HG03135 (cell line): Measurements from ENCODE around the gene ANKRD40CL.
"Not testable (repeated sequence)": the region's sequence is repeated elsewhere in the genome, so short reads cannot be mapped to it uniquely, and the experiment has no call there.

ENCODE experiments used
- ATAC-seq: cut with Tn5 transposase; IDR thresholded peaks from one replicate; pipeline ENCODE4 v1.9.1; 2021; ENCODE audit warnings: mild to moderate bottlenecking, moderate library complexity; ENCODE audit not compliant: unreplicated experiment

Gene ANKRD40CL

DNA sequence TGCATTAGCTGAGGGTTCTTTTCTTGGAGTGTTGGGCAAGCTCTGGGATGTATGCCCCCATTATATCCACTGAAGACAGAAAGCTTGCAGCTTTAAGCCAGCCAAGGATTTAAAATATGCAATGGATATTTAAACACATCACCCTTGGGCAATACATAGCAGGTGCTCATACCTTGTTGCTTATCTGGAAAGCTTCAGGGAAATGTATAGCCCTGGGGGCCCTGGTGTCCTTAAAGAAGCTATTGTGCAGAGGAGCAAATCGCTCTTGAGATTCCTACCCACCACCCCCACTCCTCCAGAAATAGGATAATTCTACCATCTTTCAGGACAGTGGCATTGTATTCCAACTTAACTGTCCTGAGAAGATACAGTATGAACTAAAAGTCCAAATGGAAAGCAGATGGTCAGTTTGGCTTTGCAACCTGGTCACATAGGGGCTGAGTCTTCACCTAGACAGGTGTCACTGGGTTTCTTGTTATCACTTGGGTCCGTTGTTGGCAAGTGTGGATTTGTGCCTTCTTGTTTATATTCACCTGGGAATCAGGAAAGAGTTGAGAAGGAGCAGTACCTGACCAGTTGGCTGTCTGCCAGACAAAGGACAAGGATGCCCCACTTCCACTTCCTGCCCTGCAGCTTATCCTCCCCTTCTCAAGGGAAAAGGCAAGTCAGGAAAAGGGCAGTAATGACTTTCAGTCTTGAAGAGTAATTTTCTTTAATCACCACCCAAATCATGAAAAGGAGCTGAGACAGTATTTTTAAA, 3.4 kb downstream of the ANKRD40CL start:
- ATAC-seq = no peak

DNA sequence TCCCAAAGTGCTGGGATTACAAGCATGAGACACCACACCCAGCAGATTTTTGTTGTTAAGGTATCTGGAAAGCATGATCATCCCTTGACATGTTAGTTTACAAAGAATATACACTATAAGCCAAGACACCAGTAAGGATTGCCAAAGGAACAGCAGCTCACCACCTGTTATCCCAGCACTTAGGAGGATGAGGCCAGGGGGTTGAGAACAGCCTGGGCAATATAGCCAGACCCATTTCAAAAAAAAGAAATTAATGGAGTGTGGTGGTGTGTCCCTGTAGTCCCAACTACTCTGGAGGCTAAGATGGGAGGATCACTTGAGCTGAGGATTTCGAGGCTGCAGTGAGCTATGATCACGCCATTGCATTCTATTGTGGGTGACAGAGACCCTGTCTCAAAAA, 5.1 kb downstream of the ANKRD40CL start:
- no peak for ATAC-seq

DNA sequence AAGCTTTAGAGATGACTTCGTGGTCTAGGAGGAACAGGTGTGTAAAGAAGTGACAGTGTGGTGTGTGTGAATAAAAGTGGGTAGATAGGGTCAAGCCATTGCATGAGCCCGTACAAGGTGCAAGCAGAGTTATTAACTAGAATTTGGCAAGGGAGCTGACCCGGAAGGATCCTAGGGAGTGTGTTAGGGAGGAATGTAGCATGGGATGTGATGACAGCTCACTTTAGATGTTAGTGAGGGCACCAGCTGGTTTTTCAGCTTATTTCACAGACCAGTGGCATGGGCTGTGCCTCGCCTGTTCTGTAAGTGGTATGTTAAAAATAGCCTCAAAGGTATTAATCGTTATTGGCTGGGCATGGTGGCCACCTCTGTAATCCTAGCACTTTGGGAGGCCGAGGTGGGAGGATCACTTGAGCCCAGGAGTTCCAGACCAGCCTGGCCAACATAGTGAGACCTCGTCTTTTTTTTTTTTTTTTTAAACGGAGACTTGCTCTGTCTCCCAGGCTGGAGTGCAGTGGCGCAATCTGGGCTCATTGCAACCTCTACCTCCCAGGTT, 8.3 kb downstream of the ANKRD40CL start:
- ATAC-seq = no peak

DNA sequence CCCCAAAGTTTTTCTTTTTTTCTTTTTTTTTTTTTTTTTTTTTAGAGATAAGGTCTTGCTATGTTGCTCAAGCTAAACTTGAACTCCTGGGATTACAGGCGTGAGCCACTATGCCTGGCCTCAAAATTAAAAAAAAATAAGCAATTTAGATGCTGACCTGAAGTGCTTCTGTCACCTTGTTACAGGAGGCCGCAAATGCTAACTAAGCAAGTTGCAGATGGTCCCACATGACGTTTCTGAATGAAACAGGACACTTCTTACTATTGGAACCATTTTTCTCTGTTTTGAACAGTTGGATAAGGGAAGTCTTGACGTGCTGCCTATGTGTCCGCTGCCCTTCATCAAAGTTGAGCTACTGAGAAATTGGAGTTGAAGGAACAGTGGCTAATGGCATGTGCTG, 8.8 kb downstream of the ANKRD40CL start:
- ATAC-seq = no peak

DNA sequence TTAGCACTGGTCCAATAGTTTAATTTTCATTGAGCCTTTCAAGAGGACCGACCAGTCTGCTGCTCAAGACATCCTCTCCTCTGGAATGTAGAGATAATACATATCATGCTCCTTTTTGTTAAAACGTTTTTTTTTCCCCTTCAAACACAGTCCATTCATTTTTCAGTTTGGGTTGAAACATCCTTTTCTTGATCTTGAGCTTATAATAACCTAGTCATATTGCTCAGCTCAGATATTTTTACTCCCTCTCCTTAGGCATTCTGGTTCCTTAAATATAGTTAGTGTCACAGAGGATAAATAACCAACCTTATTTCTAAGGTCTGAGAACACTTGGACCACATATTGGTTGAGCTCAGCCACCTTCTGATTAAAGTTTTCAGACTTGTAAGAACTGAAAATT, 12.8 kb downstream of the ANKRD40CL start:
- no peak for ATAC-seq

DNA sequence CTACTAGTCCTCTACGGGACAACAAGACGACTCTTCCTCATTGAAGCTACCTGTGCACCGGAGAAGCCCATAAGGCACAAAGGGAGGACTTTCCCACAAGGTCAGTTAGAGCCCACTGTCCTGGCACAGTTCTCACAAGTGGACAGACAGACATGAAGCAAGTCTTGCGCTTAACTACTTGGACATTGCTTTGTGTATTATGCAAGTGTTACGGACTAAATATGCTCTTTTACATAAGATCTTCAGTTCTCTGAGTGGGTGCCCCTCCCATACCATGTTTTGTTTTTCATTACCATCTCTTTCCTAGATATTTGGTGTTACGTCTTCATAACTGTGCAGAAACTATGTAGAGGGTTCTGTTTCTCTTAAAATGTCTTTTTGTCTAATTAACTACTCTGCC, 18.1 kb downstream of the ANKRD40CL start:
- no peak for ATAC-seq

DNA sequence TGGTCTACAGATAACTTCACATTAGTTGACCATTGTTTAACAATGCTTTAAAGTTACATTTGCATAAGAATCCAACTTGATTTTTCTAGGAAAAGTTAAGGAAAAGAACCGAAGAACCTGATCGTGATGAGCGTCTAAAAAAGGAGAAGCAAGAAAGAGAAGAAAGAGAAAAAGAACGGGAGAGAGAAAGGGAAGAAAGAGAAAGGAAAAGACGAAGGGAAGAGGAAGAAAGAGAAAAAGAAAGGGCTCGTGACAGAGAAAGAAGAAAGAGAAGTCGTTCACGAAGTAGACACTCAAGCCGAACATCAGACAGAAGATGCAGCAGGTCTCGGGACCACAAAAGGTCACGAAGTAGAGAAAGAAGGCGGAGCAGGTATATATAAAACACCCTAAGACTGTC, 21.7 kb downstream of the ANKRD40CL start:
- ATAC-seq = no peak

DNA sequence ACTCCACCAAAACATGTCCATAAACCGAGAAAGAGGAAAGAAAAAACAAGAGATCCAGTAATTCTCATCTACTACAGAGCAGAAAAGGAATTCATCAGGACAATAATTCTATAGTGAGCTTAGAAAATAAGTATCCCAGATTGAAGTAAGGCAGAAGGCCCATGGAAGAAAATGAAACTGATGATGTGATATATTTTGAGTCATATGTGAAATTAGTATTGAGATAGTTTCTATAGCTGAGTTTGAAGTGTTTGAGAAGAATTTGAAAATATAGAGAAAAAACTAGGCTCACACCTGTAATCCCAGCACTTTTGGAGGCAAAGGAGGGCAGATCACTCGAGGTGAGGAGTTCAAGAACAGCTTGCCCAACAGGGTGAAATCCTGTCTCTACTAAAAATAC, 28.2 kb downstream of the ANKRD40CL start:
- ATAC-seq = no peak

DNA sequence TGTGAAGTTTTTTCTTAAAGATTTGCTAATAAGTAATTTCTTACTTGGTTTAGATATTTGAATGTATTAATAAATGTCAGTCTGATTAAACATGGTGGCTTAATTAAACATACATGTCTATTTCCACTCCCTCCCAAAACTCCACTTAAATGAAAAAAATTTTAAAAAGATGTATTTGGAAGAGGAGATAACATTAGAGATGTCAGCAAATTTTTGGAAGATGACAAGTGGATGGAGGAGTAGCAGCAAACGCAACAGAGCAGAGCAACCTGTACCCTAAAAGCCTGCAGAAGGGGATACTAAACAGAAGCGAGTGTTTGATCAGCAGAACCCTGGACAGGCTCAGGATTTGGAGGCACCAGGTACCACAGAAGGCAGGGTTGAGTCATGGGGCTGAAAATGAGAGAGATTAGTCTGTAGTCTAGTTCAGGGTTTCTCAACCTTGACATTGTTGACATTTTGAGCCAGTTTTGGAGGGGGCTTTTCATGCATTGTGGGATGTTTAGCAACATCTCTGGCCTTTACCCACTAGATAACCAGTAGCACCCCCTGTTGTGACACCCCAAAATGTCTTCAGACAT, 30.1 kb downstream of the ANKRD40CL start:
- no peak for ATAC-seq

DNA sequence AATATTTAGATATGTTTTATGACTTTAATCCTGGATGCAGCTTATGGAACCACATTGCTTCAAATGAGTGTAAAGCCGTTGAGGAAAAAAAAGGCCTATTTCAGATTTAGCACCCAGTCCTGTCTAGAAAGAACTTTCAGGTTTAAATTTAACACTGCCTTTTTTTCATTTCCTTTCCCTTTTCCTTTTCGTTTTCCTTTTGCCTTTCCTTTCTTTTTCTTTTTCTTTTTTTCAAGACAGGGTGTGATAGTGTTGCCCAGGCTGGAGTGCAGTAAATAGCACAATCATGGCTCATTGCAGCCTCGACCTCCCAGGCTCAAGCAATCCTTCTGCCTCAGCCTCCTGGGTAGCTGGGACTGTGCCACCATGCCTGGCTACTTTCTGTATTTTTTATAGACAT, 32.0 kb downstream of the ANKRD40CL start:
- no peak for ATAC-seq

DNA sequence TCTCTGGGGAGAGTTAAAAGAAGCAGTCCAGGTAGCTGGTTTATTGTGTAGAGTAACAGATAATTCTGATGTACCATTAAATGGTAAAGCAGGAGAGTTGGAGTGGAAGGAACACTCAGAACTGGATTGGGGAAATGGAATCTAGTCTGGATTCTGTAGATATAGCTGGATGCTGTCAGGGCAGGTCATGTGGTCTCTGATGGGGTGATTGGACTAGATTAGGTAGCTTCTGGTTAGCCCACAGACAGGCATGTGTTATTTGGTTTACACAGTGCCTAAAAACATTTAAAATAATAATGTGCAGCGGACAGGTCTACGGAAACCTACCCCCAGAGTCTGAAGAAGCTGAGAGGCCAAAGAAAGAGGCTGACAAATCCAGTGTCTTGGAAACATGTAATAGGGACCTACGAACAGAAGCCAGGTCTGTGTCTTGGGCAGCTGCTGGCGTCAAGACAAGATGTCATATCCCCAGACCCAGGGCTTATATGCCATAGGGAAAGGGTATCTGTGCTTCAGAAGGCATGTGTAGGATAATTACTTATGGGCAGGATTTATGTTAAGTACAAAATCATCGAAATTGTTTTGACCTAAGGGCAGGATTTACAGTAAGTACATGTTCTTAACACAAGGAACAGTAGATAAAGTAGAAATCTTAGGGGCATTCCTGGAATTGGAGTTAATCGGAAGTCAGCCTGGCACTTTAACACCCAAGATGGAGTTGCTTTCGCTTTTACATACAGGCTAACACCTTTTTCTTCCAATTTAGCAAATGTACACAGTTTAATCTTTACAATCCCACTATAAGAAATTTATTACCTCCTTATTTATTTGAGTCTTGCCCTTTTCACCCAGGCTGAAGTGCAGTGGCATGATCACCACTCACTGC, 35.5 kb downstream of the ANKRD40CL start:
- no peak for ATAC-seq

DNA sequence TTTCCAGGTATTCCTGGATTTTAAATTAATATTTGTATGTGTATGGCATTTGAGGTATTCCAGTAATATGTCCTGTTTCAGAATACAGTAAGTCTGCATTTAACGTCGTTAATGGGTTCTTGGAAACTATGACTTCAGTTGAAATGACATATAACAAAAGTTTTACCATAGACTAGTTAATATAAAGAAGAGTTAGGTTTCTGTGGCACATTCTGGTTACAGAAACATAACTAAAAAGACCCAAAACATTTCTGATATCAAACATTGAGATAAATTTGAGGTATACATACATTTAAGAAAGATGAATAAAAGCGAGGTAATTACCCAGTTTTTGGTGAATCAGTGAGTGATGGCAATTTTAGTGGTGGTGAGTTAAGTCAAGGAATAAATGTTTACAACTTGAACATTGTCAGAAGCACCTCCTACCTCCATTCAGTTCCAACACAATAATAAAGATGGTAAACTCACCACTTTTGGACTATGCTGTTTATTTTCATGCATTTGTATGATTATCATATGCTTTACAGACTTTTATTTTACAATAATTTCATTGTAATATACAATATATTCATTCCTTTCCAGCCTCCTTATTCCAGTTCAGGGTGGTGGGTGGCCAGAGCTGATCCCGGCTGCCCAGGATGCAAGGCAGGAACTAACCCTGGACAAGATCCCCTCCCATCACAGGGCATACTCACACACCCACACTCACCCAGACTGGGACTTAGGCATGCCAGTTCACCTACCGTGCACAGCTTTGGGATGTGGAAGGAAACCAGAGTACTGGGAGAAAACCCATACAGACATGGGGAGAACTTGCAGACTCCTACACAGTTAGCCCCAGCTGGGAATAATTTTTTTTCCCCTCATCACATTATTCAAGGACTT, 38.2 kb downstream of the ANKRD40CL start:
- ATAC-seq = no peak

DNA sequence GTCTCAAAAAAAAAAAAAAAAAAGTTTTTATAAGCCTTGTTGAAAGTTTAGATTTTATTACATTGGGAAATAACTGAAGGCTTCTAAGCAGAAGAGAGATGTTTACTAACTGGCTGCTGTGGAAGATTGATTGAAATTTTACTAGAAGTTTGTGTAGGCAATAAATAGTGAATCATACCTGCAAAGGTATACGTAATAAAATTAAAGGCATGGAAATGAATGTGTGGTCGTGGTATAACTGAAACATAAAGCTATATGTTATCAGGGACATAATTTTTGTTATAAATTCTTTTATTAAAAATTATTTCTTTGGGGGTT, 39.2 kb downstream of the ANKRD40CL start:
- ATAC-seq = no peak

DNA sequence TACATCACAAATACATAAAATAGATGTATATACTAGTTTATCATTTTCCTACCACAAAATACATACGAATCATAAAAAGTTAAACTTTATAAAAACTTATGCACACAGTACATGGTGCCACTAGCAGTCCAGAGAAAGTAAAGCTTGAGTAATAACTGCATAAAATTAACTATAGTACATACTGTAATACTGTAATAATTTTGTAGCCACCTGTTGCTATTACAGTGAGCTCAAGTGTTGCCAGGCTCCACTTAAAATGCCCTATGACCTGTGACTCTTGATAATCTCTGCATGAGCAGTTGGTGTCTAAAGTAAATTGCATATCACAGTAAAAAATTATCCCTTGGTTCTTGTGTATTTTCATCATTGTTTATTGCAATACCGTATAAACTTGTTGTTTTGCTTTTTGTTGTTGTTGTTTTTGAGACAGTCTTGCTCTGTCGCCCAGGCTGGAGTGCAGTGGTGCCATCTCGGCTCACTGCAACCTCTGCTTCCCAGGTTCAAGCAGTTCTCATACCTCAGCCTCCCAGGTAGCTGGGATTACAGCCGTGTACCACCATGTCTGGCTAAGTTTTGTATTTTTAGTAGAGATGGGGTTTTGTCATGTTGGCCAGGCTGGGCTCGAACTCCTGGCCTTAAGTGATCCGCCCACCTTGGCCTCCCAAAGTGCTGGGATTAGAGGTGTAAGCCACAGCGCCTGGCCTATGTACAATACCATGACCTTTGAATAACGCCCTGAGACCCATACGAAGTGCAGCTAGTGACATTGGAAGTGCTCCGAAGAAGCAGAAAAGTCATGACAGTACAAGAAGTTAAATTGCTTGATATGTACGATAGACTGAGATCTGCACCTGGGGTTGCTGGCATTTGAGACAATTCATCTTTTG, 41.3 kb downstream of the ANKRD40CL start:
- ATAC-seq = no peak

DNA sequence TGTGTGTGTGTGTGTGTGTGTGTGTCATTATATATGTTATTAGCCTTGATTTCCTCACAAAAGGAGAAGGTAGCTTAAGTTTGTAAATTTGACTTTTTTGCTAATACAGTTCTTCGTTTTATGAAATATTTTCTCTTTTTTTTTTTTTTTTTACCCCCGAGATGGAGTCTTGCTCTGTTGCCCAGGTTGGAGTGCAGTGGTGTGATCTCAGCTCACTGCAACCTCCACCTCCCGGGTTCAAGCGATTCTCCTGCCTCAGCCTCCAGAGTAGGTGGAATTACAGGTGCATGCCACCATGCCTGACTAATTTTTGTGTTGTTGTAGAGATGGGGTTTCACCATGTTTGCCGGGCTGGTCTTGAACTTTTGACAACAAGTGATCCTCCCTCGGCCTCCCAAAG, 42.7 kb downstream of the ANKRD40CL start:
- not testable (repeated sequence) for ATAC-seq

DNA sequence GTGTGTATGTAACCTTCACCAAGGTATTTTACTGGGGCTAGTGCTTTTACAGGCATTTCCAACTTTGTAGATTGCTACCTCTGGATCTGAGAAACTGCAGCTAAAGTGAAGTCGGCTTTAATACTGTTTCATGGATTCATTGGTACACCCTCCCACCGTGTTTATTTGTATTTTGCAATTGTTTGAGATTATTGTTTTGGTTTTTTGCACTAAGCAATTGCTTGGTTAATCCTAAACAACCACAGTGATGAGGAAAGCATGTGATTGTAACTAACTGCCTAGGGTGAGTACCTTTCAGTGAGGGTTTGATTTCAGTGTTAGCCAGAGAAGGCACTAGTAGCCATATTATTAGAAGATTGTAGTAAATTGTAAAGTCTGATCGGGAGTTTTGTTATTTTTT, 44.6 kb downstream of the ANKRD40CL start:
- ATAC-seq = no peak

DNA sequence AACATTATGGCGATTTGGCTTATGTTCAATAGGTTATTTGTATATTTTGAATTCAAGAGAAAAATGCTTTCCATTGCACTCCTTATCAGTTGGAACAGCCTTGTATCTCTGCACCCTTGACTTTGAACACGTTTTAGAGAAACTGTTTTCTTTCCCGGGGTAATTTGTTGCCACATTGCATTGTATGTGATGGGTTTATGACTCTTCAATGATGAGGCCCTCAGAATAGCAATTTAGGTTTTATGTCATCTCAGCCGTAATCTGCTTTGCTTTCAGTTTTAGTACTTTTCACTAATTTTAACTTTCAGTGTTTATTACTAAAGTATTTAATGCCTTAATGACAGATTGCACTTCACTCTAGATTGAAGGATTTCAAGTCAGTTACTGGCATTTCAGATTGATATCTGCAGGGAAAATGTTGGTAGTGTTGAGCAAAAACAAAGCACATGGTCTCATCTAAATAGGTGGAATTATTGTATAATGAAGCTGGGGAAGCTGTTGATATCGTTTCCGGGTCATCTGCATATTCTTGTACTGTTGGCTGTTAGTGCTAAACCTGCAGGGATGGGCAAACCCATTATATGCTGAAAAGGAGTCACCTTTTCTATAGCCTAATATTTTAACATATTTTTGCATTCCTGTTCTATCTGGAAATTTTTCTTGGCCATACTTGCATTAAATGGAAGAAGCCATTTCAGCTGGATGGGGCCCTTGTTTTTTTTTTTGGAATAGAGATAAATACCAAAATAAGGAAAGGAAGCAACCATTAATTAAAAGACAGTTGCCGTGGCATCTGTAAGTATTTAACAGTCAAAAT, 45.9 kb downstream of the ANKRD40CL start:
- ATAC-seq = no peak

DNA sequence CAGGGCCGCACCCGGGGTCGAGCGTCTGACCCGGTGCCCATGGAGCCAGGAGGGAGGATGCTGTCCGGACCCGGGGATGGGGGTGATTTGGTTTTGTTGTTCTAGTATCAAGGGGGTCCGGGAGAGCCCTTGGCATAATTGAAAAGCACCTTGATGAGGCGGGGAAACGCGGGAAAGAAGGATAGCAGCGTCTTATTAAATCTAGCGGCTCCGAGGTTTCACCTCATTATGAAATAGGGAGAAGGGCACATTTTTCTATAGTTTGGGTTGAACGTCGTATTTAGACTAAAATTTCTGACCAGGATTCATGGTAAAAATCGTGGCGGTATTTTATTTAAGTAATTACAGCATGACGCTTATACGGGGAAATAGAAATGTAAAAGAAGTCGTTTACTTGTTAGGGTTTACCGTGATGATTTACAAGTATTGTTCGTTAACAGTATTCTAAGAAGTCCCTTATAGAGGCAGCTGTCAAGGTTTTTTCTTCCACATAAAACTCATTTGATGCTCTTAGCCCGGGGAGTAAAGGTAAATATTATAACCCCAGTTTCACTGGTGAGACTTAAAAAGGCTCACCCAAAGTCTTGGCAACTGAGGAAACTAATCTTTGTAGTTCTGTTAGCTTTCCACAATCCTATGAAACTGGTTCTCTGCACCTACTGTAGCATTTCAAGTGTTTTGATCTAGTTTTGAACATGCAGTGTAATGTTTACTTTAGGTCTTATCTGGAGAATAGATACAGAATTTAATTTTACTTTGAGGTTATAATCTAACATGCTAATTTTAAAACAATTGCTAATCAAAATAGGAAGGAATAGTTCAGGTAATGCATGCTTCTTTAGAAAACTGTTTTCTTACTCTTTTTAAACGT, 47.2 kb downstream of the ANKRD40CL start:
- ATAC-seq = no peak
